HG03064 (cell line): Measurements from ENCODE around the gene BIRC7.

ENCODE experiments used
- ATAC-seq: cut with Tn5 transposase; IDR thresholded peaks from one replicate; pipeline ENCODE4 v1.9.1; 2021; ENCODE audit warnings: low read depth; ENCODE audit not compliant: unreplicated experiment

BIRC7 gene

DNA sequence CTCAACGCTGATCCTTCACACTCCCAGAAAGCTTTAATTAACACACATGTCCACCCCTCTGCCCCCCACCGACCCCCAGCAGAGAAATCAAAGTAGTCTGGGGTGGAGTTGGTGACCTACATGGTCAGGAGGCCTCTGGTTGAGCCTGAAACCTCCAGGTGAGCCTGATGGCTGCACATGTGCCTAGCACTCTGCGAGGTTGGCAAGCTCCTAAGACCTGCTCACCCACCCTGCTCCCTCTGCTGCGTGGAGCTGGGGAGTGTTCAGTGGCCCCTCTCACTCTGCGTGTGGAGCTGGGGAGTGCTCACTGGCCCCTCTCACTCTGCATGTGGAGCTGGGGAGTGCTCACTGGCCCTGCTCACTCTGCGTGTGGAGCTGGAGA lies 11.9 kb upstream of the BIRC7 start:
- ATAC-seq = no peak

DNA sequence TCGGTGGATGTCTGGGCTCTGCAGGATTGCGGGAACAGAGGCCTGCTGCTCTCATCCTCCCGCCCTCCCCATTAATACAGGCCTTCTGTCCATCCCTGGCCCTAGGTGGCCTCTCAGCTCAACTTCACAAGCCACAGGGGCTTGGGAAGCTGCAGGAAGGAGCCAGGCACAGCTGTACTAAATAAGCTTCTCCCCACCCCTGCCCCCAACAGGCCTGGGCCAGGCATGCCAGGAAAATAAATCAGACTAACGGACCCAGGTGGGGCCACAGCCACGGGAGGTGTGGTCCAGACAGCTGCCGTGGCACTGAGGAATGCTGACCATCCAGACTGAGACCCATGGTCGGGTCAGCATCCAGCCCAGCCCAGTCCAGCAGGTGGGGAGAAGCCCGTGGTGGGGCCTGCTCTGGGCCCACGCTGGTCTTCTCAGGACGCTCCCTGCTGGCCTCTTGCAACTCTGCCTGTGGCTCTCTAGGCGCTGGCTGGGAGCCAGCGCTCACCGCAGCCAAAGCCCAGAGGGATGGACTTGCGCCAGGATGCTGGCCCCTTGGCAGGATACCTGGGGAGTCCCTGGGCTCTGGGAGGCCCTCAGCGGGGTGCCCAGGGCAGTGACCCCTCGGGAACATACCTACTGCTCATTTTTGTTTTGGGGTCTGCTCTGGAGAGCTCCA lies 11.2 kb upstream of the BIRC7 start:
- ATAC-seq = no peak

DNA sequence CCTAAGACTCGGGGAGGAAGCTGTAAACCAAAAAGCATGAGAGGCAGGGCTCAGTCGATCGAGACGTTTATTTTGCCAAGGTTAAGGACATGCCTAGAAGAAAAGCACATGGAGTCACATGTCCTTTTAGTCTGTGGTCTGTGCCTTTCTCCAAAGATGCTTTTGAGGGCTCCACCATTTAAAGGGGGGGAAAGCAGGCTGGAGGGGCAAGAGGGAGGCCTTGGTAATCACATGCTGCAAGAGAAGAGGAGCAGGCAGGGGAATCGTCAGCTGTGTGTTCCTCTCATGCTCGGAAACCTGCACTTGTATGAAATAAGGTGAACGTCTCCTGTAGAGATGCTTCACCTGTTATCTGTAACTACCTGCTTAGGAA lies 10.6 kb upstream of the BIRC7 start:
- no peak for ATAC-seq

DNA sequence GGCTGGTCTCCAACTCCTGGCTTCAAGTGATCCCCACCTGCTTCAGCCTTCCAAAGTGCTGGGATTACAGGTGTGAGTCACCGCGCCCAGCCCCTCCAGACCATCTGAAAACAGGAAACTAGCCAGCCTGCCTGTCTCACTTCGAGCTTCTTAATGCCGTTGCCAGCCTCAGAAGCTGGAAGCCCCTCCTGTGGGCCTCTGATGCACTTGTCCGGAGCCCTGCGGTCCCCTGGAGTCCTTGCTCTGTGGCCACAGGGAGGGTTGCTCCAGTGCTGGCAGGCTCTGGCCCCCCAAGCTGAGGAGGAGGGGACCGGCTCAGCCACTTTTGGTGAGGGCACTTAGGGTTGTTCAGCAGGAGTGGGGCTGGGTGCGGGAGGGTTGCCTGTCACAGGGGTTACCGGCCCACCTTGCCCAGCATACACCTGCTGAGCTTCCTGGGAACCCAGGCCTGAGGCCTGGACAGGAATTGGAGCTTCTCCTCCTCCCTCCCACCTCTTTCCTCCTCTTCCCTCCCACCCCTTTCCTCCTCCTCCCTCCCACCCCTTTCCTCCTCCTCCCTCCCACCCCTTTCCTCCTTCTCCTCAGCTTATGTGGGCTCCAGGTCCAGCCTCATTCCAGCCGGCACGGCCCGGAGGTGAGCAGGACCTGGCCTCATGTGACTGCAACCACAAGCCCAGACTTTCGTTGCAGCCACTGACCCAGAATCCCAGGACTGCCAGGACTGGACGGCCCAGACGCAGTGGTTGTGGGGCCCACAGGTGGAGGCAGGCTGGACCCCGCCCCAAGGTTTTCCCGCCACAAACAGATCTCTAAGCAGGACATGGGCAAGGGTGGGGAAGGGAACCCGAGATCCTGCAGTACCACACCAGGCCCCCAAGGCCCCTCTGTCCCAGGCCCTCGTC lies 9.4 kb upstream of the BIRC7 start:
- no peak for ATAC-seq

DNA sequence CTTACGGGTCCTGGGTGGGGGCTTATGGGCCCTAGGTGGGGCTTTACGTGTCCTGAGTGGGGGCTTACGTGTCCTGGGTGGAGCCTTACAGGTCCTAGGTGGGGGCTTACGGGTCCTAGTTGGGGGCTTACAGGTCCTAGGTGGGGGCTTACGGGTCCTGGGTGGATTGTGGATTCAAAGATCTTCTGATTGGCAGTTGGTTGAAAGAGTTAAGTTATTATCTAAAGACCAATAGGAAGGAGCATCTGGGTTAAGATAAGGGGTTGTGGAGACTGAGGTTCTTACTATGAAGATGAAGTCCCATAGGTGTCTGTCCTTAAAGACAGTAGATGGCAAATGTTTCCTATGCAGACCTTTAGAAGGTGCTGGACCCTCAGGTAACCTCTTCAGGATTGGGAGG lies 8.4 kb upstream of the BIRC7 start:
- ATAC-seq = no peak

DNA sequence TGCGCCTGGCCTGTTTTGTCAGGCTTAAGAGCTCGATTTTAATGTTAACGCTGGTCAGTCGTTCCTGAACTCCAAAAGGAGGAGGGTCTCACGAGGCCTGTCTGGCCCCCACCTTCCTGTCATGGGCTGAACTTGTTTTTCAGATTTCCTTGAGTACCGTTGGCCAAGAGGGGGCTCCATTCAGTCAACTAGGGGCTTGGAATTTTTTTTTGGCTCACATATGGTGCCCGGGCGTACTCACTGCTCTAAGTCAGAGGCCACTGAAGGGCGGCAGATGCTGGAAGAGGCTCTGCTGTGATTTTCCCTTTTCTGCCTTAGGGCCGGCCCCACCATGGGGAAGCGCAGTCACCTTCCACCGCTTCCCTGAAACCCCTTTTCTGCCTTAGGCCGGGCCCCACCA lies 6.9 kb upstream of the BIRC7 start:
- no peak for ATAC-seq

DNA sequence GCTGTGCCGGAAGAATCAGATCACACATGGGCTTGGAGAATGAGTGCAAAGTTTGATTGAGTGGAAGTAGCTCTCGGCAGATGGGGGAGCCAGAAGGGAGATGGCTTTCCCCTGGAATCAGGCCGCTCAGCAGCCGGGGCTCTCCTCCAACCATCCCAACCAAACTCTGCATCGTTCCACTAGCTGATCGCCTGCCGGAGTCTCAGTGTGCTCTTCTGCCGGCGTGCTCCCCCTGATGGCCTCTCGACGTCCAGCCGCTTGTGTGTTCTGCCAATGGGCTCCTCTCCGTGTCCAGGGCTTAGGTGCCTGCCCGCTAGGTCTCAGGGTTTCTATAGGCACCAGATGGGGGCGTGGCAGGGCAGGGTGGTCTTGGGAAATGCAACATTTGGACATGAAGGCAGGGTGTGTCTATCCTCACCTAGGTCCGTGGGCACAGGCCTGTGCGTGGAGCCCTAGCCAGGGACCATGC lies 4.9 kb upstream of the BIRC7 start:
- no peak for ATAC-seq

DNA sequence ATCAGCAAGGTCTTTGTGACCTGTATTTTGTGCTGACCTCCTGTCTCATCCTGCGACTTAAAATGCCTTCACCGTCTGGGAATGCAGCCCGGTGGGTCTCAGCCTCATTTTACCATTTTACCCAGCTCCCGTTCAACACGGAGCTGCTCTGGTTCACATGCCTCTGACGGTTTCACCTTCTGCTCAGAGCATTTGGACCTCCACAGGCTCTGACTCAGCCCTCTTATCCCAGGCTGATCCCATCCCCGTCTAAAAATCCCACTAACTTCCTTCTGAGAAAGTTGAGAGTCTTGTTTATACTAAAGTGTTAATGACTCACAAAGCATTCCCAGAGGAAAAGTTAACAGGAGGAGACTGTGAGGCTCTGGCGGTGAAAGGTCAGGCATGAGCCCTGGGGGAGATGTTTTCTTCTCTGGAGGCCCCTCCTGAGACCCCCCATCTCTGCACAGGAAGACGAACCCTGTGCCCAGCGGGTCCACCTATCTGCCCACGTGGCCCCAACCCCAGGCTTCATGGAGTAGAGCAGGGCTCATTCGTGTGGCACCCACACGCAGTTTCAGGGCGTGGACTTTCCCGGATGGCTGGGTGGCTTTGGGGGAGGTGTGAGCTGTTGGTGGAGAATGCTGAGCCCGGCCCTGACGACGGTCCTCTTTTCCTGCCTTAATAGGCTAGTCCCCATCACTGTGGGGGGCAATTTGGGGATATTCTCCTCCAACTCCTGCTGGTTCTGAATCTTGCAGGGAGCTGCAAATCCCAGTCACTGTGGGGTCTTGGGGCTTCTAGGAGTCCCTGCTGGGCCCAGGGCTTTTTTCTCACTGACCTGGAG lies 3.3 kb upstream of the BIRC7 start:
- ATAC-seq = no peak

DNA sequence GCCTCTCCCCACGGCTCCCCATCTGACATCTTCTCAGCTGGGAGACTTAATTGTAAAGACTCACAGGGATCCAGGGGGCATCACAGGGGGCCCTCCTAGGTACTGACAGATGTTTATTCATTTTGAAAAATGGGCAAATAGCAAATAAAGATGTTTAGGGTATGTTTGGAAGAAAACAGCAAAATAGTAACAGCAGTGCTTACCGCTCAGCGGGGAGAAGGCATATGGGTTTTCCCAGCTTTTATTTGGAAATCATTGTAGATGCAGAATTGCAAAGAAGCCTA lies 2.7 kb upstream of the BIRC7 start:
- ATAC-seq = no peak

DNA sequence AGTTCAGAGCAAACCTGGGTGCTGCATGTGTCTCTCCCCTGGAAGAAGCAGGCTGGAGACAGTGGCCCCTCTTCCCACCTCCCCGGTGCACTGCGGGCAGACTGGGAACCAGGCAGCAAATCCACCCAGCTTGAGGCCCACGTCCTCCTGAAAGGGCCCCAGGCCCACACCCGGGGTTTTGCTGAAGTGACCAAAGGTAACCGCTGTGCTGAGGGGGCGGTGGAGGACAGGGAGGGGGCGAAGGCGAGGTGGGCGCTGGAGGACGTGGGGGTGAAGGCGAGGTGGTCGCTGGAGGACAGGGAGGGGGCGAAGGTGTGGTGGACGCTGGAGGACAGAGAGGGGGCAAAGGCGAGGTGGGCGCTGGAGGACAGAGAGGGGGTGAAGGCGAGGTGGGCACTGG lies 1.8 kb upstream of the BIRC7 start:
- no peak for ATAC-seq

DNA sequence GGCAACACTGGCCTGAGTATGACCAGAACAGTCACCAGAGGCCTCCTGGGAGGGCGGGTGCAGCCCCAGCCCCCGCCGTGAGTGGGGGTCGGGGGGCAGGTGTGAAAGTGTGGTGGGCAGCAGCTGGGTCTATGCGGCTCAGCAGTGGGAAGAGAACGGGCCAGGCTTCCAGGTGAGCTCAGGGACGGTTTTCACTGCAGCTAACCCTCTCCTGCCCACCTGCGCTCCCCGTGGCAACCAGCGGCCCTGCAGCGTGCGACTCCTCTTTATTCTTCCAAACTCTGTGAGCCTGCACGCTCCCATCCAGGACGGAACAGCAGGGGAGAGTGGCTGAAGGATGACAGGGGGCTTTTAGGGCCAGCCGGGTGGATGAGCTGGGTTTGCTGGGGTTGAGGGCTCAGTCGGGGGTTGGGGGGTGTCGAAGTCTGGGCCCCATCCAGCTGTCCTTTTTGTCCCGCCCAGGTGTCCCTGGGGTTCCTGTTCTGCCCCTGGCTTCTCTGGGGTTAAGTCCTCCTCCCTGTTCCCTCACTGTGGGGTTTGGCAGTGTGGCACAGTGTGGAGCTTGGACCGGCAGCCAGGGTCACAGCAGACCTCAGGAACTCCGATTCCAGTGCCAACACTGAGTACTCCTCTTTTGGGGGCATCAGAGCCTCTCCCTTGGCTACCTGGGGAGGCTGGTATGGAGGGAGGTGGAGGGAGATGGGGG lies 859 bp upstream of the BIRC7 start:
- ATAC-seq = no peak

DNA sequence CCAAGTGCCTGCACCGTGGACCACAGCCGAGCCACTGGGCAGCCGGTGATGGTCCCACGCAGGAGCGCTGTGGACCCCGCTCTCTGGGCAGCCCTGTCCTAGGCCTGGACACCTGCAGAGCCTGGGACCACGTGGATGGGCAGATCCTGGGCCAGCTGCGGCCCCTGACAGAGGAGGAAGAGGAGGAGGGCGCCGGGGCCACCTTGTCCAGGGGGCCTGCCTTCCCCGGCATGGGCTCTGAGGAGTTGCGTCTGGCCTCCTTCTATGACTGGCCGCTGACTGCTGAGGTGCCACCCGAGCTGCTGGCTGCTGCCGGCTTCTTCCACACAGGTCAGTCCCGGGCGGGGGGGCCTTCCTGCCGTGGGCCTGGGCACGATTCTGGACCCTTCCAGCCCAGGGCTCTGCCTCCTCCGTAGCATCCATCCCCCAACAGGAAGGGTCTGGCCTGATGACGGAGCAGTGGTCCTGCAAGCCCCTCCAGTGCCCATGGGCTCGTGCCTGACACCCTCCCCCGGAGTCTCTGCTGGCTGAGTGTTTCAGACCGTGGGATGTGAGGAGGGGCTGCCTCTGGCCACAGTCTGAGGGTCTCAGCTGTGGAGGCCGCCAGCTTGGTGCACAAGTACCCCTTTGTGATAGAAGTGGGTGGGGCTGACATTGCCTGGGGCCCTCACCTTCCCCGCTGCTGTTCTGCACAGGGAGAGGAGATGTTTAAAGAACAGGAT lies 572 bp downstream of the BIRC7 start:
- ATAC-seq = no peak

DNA sequence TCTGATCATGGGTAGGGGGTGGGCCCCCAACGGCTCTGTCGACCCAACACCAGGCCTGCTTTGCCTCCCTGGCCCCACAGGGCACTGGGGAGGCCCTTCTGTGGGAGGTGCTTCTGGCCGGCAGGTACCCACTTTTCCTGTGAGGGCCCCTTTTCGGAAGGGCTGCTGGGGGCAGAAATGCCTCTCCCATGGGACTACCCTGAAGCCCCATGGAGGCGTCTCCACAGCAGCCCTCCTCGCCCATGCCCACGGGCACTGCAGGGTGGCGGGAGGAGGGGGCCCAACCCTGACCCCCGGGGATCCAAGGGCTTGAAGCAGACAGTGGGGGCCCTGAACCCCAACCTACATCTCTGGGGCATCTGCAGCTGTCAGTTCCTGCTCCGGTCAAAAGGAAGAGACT lies 2.3 kb downstream of the BIRC7 start:
- no peak for ATAC-seq

DNA sequence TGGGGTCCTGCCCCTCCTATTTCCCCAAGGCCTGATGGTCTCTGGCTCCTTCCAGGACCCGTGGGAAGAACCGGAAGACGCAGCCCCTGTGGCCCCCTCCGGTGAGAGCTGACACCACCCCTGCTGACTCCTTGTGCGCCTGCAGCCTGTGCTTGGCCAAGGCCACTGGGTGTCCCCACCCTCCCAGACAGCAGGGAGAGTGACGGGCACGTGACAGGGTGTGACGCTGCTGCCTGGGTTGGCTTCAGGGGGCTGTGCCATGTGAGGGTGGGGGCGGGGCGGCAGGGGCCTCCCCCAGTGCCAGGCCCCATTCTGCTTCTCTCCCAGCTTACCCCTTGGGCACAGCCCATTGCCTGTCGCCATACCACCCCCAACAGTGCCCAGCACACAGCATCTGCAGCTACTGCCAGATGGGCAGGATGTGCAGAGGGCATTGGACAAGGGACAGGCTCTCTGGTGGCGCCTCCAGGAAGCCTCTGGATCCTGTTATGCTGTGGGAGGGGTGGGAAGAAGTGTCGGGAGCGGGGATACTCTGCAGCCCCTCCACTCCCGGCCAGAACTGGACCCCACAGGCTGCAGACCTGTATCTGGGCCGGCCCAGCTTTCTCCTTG lies 2.9 kb downstream of the BIRC7 start:
- ATAC-seq = no peak

DNA sequence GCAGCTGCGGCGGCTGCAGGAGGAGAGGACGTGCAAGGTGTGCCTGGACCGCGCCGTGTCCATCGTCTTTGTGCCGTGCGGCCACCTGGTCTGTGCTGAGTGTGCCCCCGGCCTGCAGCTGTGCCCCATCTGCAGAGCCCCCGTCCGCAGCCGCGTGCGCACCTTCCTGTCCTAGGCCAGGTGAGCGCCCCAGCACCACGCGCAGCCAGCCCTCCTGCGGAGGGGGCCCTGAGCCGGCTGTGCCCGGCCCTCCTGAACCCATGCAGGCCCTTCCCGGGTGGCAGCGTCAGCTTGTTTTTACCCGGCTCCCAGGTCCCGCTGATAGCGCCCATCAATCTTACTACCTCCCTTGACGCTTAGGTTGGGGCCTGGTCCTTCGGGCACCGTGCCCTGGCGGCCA lies 3.7 kb downstream of the BIRC7 start:
- no peak for ATAC-seq

DNA sequence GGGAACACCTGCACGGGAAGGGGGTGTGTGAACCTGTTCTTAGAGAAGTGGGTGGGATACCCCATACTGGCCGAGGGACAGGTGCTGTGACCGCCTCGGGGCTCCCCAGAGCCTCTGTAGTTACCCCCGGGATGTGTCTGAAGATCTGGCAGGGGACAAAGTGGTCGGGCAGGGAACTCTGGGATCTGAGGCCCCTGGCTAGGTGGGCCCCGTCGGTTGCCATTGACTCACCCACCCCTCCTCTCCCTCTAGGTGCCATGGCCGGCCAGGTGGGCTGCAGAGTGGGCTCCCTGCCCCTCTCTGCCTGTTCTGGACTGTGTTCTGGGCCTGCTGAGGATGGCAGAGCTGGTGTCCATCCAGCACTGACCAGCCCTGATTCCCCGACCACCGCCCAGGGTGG lies 4.3 kb downstream of the BIRC7 start:
- ATAC-seq = no peak

DNA sequence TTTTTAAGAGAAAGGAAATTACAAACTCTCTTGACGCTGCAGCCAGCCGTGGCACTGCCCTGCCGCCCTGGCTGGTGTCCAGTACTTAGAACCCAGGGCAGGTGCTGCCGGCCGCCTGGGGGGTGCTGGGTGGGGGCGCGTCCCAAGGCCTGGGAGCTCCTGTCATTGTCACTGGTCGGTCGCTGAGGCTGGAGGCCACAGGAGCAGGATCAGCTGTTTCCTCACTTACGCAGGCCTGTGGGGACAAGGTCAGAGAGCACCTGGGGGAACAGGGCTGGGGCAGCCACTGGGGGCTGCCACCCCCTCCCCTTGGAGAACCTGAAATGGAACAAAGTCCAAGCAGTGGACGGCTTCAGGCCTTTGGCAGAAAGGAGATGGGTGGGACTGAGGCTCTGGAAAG lies 5.6 kb downstream of the BIRC7 start:
- ATAC-seq = no peak

DNA sequence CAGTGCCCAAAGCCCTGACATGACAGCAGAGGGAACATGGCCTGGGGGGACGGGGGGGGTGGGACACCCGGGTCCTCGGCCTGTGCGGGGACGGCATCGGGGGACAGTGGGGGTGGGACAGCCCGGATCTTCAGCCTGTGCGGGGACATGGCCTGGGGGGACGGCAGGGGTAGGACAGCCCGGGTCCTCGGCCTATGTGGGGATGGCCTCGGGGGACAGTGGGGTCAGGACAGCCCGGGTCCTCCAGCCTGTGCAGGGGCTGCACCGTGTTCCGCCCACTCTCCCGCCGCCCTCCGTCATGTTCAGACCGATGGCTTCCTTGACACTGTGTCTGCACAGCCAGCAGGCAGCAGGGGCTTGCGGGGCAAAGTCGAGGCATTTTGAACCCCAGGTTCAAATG lies 7.0 kb downstream of the BIRC7 start:
- no peak for ATAC-seq

DNA sequence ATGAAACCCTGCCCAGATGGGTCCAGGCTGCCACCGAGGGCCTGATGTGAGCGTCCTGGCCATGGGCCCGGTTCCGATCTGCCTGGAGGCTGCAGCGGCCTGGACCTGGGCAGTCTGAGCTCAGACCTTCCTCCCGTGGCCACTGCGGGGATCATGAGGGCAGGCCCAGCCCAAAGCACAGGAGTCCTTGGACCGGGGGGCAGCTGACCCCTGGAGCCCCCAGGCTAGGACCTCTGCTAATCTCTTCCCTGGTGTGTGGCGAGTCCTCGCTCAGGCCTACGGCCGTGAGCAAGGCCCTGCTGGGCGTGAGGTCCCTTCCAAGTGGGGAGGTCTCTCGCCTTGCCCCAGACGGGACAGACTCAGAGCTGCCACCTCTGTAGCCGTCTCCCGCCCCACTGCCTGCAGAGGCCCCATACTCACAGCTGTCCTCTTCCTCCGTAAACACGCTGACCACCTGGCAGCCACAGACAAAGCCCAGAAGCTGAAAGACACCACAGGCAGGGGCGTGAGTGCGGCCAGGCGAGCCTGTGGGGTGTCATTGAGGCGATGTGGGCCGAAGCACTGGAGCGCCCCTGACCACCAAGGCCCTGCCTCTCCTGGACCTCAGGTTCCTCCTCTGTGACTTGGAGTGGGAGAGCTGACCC lies 8.0 kb downstream of the BIRC7 start:
- ATAC-seq = no peak
